Lower lobe of right lung (tissue), 2 donors: Measurements from ENCODE around the gene SLC1A5. TPM values are rescaled to one million over a fixed set of nuclear protein-coding genes. Genes with fewer than 3 reads are reported as not detected.
A peak's percentile ranks its signal among the peaks of the same experiment; 100 is the strongest.

Source experiments
- ATAC-seq, 2 donors: fragments of 200-7000 bp; cut with Tn5 transposase; one replicate each; pipeline ENCODE4 v1.9.1; 2020 to 2022; ENCODE audit warnings: mild to moderate bottlenecking in 2 of 2, moderate library complexity in 2 of 2
- DNase-seq: peaks from one replicate; pipeline ENCODE4 v3.0.0-alpha.2; 2020
- H3K27ac ChIP-seq: fragments of 200-600 bp; one replicate; pipeline ENCODE4 v1.8.0; 2022
- H3K27me3 ChIP-seq: fragments of 200-600 bp; one replicate; pipeline ENCODE4 v1.8.0; 2022; ENCODE audit warnings: low read depth
- H3K36me3 ChIP-seq: fragments of 200-600 bp; one replicate; pipeline ENCODE4 v1.8.0; 2022; ENCODE audit warnings: mild to moderate bottlenecking
- H3K4me1 ChIP-seq: fragments of 200-600 bp; one replicate; pipeline ENCODE4 v1.8.0; 2022
- H3K4me3 ChIP-seq: fragments of 200-600 bp; one replicate; pipeline ENCODE4 v1.8.0; 2022; ENCODE audit warnings: mild to moderate bottlenecking
- H3K9me3 ChIP-seq: fragments of 200-600 bp; one replicate; pipeline ENCODE4 v1.8.0; 2022
- intact Hi-C: fragments of 100-400 bp; cut with DNase I; formaldehyde crosslinking; loops from one replicate; pipeline ENCODE4 v1.11.0; 2022
- total RNA-seq: library from RNA; stranded (reverse); fragmentation: NEBNext Ultra II Directional; extraction: Animal tissue kit (Norgen Biotek cat#: 25700); gene quantifications from one replicate; pipeline ENCODE4 v1.2.1, GENCODE V29; 2021
- TF ChIP-seq, protein P1 (sequence below): fragments of 200-600 bp; IDR thresholded peaks from one replicate; pipeline ENCODE4 v1.8.0; 2022; ENCODE audit warnings: antibody characterized with exemption, mild to moderate bottlenecking
- donor health status: DM: no; HTN: yes; CAD: no; lungs with severe emphysema.

Gene SLC1A5
- total RNA-seq, 1 donor from 2014 or later = 120 TPM

DNA sequence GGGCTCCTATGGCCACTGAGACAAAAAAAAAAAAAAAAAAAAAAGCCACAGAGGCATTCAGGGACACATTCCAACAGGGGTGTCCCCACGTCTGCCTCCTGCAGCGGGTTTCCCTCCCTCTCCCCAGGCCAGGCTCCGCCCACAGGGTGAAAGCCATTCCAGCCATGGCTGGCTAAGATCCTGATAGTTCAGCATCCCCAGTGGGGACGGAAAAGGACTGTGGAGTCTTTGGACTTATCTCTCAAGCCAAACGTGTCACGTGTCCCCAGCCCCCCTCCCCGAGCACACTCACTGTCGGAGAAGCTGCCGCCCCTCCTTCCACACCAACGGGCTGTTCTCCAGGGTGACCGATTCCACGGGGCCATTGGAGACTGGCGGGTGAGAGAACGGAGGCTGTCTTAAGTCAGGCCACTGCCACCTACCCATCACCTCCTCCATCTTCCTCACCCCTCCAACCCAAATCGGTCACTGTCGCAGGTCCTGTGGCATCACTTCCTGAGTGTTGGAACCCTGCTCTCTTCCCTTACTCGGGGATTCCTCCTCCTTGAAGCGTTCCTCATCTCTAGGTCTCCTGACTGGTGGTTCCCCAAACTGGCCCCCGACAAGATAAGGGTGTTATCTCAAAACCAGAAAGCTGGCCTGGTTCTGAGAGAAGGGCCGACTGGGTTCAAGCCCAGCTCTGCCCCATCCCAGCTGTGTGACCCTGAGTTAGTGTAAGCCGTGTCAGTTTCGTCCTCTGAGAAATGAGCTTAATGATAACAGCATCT lies 51.7 kb downstream of the SLC1A5 start:
- ATAC-seq (no peak), DNase-seq (no peak)
- Histone ChIP-seq H3K27me3 (no peaks in the 10 kb centered on the region), H3K4me1 (peaks cover 66% of the 10 kb centered on the region), H3K9me3 (no peaks in the 10 kb centered on the region), H3K27ac (peak overlapping the region; percentile 49), H3K4me3 (no peak overlapping the region), H3K36me3 (peaks cover 84% of the 10 kb centered on the region)
- TF ChIP-seq, protein P1, sequence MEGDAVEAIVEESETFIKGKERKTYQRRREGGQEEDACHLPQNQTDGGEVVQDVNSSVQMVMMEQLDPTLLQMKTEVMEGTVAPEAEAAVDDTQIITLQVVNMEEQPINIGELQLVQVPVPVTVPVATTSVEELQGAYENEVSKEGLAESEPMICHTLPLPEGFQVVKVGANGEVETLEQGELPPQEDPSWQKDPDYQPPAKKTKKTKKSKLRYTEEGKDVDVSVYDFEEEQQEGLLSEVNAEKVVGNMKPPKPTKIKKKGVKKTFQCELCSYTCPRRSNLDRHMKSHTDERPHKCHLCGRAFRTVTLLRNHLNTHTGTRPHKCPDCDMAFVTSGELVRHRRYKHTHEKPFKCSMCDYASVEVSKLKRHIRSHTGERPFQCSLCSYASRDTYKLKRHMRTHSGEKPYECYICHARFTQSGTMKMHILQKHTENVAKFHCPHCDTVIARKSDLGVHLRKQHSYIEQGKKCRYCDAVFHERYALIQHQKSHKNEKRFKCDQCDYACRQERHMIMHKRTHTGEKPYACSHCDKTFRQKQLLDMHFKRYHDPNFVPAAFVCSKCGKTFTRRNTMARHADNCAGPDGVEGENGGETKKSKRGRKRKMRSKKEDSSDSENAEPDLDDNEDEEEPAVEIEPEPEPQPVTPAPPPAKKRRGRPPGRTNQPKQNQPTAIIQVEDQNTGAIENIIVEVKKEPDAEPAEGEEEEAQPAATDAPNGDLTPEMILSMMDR = no peak
- intact Hi-C loops = no loop called here

DNA sequence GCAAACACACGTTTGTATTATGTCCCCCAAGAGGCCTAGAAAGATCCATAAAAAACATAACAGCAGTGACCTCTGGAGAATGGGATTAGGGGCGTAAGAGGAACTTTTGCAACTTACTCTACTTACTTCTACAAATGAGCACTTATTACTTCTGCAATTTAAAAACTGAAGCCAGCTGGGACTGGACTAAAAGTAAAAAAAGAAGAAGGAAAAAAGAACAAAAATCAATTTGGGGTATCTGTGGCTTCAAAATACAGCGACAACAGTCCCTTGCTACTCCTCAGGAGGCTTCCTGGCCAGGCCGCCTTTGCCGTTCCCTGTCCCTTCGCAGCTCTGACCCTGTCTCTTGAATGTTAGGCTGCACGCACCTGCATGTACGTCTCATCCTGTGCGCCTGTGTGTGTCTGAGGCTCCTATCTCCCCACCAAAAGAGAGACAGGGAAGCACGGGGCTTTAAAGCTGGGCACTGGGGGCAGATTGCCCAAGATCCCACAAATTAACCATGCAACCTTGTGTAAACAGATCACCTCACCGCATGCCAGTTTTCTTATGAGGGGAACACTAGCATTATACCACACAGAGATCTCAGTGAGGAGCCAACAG lies 54.6 kb downstream of the SLC1A5 start:
- DNase-seq (no peak), ATAC-seq (no peak)
- no peaks in the 10 kb centered on the region for H3K27me3 ChIP-seq
- TF ChIP-seq, protein P1 = no peak
- H3K9me3 ChIP-seq = no peaks in the 10 kb centered on the region
- intact Hi-C loops = no loop called here
- peaks cover 68% of the 10 kb centered on the region for H3K4me1 ChIP-seq
- H3K36me3 ChIP-seq = peaks cover 100% of the 10 kb centered on the region
- peak overlapping the region; percentile 74 for H3K27ac ChIP-seq
- H3K4me3 ChIP-seq = no peak overlapping the region

DNA sequence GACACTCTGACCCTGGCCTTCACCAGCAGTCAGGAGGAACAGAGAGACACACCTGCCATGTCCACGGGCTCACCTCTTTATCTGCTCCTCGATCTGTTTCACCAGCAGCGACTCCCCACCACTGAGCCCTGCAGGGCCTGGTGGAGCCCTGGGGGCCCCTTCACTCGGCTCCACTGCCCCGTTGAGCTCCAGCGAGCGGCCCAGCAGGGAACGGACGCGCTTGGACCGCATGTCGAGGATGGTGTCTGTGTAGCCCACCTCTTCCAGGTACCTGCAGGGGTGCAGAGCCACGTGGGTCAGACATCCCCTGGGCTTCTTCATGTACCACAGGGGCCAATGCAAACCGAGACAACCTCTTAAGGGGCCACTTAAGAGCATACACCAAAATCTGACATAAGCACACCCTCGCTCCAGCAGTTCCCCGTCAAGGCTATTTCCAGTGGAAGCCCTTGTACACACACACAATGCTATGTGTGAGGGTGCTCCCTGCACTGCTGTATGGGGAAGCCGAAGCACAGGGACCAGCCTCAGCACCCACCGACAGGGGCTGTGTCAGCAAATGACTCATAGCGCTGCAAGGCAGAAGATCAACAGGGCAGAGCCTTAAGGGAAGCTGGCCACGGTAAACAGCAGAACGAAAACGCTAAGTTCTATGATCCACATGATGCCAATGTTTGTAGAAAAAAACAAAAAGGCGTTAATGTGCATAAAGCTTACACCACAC lies 55.3 kb downstream of the SLC1A5 start:
- Histone ChIP-seq H3K4me3 (no peak overlapping the region), H3K9me3 (no peaks in the 10 kb centered on the region), H3K4me1 (peaks cover 68% of the 10 kb centered on the region), H3K27me3 (no peaks in the 10 kb centered on the region), H3K36me3 (peaks cover 100% of the 10 kb centered on the region), H3K27ac (peak overlapping the region; percentile 74)
- intact Hi-C loops = no loop called here
- DNase-seq (peak; percentile 79), ATAC-seq (peak; percentile 46 to 72)
- TF ChIP-seq, protein P1 = no peak

DNA sequence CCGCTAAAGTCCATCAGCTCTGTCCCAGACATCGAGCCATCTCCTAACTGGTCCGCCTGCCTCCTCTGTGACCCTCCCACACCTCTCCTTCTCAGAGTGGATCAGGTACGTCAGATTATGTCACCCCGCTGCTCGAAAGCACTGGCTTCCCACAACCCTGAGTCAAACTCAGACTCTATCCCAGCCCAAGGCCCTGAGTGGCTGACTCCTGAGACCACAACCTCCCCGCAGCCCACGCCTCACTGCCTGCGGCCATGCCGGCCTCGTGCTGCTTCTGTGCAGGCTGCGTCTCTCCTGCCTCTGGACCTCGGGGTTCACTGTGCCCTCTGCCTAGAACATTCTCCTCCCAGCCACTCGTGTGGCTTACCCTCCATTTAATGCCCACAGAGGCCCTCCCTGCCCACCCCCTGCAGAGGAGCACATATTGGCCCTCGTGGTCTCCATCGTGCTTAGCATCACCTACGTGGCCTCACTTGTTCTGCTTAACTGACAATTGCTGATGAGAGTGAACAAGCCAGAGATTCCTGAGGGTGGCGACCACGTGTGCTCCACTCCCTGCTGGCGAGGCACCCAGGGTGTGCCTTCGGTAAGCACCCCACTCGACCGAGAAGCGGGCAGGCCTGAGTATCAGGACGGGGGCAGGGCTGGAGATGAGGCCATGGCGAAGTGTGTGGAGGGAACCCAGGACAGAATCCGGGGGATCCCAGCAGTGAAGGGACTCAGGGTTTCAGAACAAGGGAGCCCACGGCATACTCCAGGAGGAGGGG lies 56.0 kb downstream of the SLC1A5 start:
- peak; percentile 28 to 31 for ATAC-seq
- Histone ChIP-seq H3K27ac (peak overlapping the region; percentile 74), H3K9me3 (no peaks in the 10 kb centered on the region), H3K4me3 (no peak overlapping the region), H3K27me3 (no peaks in the 10 kb centered on the region), H3K36me3 (peaks cover 100% of the 10 kb centered on the region), H3K4me1 (peaks cover 67% of the 10 kb centered on the region)
- TF ChIP-seq, protein P1 = no peak
- no peak for DNase-seq
- intact Hi-C loops = no loop called here

DNA sequence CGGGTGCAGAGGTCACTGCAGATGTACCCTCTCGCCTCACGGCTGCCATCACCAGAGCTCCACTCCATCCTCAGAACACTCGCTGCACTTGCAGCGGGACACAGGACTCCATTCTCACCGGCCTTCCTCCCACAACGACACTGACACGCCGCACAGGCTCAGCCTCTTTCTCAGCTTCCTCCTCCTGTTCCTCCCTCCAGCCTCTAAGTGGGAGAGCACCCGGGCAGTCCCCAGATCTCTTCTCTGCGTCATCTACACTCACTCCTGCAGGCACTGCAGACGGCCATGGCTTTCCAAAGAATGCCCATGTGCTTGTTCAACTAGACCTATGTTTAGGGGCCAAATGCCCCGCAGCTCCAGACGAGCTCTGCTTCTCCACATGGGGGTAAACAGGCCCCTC lies 56.8 kb downstream of the SLC1A5 start:
- peaks cover 100% of the 10 kb centered on the region for H3K36me3 ChIP-seq

More for the DNA sequence above, 56.8 kb downstream of the SLC1A5 start:
- peak in 1 of 2 donors; percentile 32 for ATAC-seq
- Histone ChIP-seq H3K4me3 (no peak overlapping the region), H3K27ac (peak overlapping the region; percentile 21), H3K4me1 (peaks cover 60% of the 10 kb centered on the region), H3K27me3 (no peaks in the 10 kb centered on the region), H3K9me3 (no peaks in the 10 kb centered on the region)
- TF ChIP-seq, protein P1 = no peak
- intact Hi-C loops = no loop called here
- DNase-seq = no peak
